ENCODE measurements around the gene DHX35.

The DHX35 gene, protein sequence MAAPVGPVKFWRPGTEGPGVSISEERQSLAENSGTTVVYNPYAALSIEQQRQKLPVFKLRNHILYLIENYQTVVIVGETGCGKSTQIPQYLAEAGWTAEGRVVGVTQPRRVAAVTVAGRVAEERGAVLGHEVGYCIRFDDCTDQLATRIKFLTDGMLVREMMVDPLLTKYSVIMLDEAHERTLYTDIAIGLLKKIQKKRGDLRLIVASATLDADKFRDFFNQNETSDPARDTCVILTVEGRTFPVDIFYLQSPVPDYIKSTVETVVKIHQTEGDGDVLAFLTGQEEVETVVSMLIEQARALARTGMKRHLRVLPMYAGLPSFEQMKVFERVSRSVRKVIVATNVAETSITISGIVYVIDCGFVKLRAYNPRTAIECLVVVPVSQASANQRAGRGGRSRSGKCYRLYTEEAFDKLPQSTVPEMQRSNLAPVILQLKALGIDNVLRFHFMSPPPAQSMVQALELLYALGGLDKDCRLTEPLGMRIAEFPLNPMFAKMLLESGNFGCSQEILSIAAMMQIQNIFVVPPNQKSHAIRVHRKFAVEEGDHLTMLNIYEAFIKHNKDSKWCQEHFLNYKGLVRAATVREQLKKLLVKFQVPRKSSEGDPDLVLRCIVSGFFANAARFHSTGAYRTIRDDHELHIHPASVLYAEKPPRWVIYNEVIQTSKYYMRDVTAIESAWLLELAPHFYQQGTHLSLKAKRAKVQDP

DNA sequence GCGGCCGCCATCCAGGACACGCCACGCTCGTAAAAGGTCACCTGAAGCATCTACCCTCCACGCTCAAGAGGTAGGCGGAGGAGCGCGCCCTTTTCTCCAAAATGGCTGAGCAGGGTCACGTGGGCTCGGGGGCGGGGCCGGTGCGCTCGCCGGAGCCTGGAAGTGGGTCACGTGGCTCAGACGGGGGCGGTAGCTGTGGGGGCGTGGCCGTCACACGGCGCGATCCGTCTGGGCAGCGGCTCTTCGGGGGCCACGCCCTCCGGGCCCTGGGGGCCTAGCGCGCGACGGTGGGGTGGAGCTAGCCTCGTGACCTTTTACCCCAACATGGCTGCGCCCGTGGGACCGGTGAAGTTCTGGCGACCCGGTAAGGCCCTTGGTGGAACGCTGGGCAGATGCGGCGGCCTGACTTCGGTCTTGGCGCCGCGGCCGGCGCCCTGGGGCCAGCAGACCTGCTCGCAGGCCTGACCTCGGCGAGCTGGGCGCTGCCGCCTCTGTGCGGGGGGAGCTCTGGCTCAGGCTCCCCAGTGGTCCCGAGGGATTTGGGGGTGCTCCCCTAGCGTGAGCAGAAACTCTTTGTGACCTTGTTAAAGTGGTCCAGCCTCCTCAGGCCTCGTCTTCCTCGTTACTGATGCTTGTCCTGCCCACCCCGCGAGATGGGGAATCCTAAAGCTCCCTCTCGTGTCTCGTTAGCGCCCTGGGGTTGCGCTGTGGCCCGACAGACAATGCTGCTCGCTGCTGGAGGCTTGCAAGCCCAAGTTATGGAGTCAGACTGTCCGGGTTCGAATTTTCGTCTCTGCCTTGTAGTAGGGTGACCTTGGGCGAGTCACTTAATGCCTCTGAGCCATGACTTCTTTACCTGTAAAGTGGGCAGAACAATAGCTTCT is at the start of gene DHX35:
DHX35 (plus strand) TSS at position 301 of the 884 bp plus-strand sequence; CDS start at position 325, 24 bp downstream.
- peak; percentile 98 for DNase-seq

DNA sequence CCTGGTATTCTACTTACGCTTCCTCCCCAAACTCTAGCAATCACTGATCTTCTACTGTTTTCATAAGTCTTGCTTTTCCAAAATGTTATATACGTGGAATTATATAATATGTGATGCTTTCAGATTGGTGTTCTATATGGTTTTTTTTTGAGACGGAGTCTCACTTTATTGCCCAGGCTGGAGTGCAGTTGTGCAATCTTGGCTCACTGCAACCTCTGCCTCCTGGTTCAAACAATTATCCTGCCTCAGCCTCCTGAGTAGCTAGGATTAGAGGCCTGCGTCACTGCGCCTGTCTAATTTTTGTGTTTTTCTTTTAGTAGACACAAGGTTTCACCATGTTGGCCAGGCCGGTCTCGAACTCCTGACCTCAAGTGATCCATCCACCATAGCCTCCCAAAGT is 46.8 kb upstream of the DHX35 start:
- DNase-seq = no peak

DNA sequence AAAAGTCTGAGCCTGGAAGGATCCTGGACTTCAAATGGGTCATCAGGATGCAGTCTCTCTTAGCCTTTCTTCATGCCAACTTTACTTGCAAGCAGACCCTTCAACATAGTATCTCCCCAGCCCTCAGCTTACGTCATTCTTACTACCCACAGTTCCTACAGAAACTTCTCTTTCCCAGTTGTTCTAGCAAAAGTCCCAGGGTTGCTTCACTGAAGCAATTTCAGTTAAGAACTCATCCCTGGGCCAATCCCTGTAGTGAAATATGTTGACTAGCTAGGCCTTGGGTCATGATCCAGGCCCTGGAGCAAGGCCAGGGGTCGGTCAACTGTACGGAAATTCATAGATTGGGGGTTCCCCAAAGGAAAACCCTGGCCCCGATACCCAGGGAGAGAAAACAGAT is 44.5 kb upstream of the DHX35 start:
- DNase-seq = no peak

DNA sequence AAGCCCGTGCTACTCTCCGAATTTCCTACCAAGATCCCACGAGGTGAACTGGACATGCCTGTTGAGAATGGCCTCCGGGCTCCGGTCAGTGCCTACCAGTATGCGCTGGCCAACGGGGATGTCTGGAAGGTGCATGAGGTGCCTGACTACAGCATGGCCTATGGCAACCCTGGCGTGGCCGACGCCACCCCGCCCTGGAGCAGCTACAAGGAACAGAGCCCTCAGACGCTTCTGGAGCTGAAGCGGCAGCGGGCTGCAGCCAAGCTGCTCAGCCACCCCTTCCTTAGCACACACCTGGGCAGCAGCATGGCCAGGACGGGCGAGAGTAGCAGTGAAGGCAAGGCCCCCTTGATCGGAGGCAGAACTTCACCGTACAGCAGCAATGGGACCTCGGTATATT is 44.0 kb upstream of the DHX35 start:
- no peak for DNase-seq

- no peak for DNase-seq
Observed at GRCh38 chr20:38919683-38920082, 42.5 kb upstream of the DHX35 start.

DNA sequence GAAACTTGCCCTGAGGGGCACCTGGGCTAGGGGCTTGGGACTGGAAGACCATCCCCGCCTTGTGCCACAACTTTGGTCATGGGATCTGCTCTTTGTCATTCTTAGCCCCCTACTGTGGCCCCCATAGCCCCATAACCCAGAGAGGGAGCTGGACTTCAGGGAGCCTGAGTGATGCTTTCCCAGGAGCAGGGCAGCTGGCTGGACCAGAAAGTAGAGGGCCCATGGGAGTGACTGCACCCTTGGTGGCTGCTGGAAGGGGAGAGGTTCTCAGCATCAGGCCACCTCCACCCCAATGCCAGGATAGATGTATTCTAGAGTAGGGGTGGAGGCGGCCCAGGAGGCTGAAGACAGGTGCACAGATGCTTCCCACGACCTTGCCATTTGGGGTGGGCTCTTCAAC is 41.7 kb upstream of the DHX35 start:
- DNase-seq = no peak

DNA sequence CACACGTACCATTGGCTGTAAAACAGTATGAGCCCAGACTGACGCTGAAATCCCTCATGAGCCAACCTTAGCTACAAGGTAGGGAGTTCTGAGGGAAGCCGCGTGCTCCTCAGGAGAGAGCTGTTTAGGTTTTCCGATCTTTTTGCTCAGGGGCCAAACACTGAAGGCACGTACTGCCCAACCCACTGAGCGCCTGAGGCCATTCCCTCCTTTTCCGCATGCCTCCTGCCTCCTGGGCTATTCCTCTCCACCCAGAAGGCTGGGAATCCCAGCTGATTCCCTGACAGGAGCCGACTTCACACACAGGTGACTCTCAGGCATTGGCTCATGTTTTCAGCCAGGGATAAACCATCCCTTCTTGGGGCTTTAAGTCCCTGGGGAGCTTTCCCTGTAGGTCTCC is 41.3 kb upstream of the DHX35 start:
- no peak for DNase-seq

- no peak for DNase-seq
Observed at GRCh38 chr20:38924718-38925117, 37.4 kb upstream of the DHX35 start.

GRCh38 chr20:38926142-38926933 is 35.8 kb upstream of the DHX35 start, which contains the start of gene FAM83D:
TSS of gene FAM83D (plus strand) at chr20:38926417. CDS start at chr20:38926443, 26 bp downstream.
- DNase-seq = peak; percentile 99

GRCh38 chr20:38926934-38927616 is 35.1 kb upstream of the DHX35 start:
- DNase-seq = no peak

GRCh38 chr20:38927902-38928578 is 34.1 kb upstream of the DHX35 start:
- peak; percentile 77 for DNase-seq

DNA sequence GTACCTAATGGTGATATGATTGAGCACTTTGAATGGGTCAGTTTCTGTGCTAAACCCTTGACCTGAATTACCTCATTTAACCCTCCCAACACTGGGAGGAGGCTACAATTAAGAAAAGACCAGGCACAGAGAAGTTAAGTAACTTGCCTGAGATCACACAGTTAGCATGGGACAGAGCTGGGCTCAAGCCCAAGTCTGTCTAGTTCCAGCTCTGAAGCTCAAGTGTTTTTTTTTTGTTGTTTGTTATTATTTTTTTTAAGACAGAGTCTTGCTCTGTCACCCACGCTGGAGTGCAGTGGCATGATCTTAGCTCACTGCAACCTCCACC is 31.9 kb upstream of the DHX35 start:
- no peak for DNase-seq

GRCh38 chr20:38931984-38932383 is 30.2 kb upstream of the DHX35 start:
- no peak for DNase-seq

GRCh38 chr20:38932457-38933120 is 29.6 kb upstream of the DHX35 start:
- no peak for DNase-seq

- DNase-seq = no peak
Observed at GRCh38 chr20:38934530-38934929, 27.6 kb upstream of the DHX35 start.

GRCh38 chr20:38935285-38935684 is 26.9 kb upstream of the DHX35 start:
- no peak for DNase-seq

DNA sequence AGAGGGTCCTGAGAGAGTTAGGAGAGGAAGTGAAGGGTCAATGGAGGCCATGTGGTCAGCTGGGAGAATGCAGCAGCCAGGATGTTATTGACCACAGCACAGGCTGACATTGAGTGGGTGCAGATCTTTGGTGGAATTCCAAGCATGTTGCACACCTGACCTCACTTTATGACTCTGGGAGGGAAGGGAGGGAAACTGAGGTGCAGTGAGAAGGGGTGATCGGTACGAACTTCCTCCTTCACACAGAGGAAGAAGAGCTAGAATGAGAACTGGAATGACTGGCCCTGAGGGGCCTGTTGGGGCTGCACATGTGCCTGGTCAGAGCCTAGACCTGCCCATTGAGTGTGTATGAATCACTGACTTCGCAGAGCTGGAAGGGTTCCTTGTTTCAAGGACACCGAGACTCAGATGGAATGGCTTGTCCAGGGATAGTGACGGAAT is 26.2 kb upstream of the DHX35 start:
- DNase-seq = no peak

- DNase-seq = no peak
Observed at GRCh38 chr20:38937000-38937399, 25.1 kb upstream of the DHX35 start.

GRCh38 chr20:38937978-38938473 is 24.1 kb upstream of the DHX35 start:
- DNase-seq = no peak

DNA sequence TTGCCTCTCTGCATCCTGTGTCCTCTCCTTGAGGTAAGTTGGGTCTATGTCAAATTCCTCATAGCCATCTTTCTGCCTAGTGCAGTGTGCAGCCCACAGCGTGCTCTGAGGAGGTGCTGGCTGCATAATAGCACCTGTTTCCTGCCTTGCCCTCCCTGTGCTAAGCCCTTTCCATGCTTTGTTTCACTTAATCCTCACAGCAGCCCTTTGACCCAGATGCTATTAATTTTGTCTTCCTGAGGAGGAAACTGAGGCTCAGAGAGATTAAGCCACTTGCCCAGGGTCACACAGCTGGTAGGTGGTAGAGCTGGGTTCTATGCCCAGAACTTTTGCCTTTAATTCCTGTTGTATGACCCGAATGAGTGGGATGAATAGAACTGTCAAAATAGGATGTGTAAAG is 22.5 kb upstream of the DHX35 start:
- no peak for DNase-seq
